Right forelimb (tissue), 1 donor: ENCODE results near the gene SLC23A2.
A peak's percentile ranks its signal among the peaks of the same experiment; 100 is the strongest.

Experiments
- DNase-seq: peaks from one replicate; pipeline ENCODE4 v3.0.0-alpha.2; 2018

The SLC23A2 gene

DNA sequence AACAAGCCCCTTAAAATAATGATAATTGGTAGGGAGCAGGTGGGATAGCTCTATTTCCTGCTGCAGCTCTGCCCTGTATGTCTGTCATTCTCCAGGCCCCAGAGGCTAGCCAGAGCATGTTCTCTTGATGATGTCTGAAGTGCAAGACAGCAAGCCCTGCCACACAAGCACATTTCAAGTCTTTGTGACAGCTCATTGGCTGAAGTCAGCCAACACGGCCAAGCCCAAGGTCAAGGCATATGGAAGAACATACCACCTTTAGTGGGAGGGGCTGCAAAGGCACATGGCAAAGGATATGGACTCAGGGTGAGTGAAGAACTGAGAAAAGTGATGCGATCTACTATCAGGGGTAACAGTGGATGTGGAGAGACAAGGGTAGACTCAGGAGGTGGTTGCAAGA lies 163.6 kb downstream of the SLC23A2 start:
- no peak for DNase-seq

DNA sequence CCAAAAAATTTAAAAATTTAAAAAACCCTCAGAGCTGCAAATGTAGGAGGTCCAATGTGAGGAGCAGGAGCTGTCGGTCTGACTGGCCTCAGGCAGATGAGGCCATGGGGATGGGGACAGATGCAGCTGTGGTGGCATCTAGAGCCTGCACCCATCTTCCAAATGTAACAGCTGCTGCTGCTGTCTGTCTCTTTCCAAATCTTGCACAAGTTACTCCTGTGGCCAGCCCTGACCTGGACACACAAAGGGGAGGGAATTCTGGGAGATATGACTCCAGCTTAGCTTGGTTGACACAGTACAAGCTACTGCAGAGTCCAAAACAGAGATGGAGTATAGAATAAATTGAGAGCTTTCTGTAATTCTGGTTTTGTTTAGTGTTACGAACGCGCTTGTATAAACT lies 164.4 kb downstream of the SLC23A2 start:
- DNase-seq = no peak

DNA sequence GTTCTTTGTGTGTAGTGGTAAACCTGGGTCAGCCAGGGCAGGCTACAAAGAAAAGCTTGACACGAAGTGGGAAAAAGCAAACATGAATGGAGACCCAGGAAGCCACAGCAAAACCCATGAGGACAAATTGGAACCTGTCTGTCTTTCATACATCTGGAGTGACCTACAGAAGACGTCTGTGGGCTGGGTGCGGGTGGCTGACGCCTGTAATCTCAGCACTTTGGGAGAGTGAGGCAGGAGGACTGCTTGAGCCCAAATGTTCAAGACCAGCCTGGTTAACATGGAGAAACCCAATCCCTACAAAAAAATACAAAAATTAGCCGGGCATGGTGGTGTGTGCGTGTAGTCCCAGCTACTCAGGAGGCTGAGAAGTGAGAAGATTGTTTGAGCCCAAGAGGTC lies 164.8 kb downstream of the SLC23A2 start:
- DNase-seq = no peak

DNA sequence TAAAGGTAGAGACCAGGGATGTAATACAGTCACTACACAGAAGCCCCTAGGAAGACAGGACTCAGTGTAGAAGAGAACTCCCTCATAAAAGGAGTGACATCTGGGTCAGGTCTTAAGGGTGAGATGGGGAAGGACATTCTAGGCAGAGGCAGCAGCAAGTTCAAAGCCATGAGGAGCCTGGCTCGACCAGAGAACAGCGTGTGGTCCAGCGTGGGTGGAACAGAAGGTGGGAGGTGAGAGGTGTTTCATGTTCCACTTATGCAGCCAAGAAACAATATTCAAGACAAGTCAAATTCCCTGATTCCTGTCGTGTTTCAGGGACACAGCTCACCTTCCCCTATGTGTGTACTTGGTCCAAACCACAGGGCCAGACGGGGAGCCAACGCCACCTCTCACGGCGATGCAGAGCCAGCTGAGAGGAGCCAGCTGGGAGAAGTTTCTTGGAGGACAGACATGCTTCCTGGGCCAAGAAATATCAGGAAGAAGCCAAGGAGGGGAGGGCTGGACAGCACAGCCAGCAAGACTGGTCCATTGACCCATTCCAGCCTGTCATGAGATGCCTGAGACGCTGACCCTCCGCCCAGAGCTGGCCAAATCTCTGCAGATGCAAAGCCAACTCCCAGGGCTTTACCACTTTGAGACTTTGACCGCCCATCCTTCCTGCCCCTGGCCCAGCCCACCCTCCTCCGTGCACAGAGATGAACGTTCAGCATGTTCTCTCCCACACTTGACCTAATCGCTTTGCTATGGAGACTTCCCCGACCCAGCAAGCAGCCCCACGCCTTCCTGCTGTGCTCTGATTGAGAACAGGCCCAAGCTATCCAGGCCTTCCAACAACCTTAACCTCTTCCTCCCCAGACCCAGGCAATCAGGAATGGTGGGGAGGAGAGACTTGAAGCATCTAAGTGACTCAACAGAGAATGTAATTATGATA lies 165.8 kb downstream of the SLC23A2 start:
- DNase-seq = peak; percentile 89

DNA sequence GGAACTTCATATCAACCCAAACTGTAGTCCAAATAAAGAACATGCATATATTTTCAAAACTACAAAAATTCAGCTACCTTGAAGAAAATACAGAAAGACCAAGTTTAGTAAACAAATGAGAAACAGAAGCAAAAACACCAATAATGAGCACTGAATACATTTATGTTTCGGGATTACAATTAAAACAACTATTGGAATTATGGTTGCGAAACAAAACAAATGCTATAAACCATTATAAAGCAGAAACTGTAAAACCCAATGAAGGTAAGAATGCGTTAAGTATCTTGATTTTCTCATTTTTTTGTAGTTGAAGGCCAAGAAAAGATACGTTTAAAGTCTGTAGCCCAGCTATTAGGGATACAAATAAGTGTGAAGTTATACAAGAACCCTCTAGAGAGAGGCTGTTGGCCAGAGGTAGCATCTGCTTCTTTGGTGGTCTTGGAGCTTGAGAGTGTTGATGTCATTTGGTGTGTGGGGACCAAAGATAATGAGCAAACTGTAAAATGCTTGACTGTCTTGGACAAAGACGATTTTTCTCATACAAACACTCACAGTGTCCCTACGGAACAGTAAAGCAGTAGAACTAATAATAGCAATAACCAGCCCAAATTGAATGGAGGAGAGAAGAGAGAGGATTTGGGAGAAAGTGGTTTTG lies 168.1 kb downstream of the SLC23A2 start:
- no peak for DNase-seq

DNA sequence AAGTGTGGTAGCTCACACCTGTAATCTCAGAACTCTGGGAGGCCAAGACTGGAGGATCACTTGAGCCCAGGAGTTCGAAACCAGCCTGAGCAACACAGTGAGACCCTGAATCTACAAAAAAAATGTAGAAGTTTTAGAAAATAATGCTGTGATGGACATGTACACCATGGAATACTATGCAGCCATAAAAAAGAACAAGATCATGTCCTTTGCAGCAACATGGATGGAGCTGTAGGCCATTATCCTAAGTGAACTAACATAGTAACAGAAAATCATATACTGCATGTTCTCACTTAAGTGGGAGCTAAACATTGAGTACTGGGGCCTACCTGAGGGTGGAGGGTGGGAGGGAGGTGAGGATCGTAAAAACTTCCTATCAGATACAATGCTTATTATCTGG lies 168.8 kb downstream of the SLC23A2 start:
- DNase-seq = no peak

DNA sequence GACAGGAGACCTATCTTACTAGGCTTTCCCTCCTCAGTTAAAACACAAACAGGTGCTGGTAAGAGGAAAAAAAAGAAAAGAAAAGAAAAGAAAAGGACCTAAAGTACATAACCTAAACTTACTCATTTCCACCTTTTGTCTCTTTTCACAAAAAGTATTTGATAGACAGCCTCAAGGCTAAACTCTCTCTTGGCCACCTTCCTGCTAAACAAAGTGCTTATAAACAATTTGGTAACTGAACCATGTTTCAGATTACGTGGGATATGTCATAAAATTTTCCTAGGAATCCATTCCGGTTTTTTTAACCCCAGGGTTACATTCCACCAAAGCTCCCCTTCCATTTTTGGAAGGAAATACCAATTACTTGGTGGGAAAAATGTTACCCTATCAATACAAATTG lies 170.6 kb downstream of the SLC23A2 start:
- no peak for DNase-seq

DNA sequence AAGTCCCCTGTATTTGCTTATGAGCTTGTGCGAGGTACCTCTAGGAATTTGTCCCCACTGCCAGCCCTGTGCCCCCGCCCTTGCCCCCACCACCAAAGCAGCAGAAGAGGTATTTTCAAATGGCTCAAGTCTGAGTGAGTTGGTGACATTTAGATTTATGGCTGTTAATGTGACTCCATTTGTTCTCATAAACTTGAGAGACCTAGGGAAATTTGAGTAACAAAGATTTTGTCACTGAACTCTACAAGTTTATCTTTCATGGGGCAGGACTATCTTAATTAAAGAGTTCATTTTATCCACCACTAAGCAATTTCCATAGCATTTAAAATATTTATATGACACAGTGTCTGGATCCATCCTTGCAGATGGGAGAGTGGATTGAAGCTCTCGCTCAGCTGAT lies 171.1 kb downstream of the SLC23A2 start:
- no peak for DNase-seq

DNA sequence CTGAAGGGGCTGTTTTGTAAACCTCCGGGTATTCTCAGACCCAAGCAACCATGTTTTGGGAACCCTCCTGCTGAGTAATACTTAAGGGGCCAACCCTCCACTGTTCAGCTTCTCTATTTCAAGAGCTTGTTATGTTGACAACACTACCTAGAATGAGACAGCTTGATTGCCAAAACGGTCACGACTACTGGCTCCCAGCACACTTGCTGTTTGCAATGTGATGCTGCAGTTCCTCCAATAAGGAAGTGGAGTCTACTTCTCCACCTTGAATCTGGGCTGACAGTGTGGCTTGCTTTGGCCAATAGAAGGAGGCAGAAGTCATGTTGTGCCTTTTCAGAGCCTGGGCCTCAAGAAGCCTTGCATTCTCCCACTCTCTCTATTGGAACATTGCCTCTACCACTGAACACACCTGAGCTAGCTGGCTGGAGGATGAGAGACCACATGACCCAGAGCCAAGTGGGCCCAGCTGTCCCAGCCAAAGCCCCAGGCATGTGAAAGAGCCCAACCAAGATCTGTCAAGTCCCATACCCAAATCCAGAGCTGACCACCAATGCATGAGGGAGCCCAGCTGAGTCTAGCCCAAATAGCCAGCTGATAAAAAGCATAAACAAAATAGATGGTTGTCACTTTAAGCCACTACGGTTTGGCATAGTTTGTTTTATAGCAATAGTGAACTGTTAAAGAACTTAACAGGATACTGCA lies 171.6 kb downstream of the SLC23A2 start:
- no peak for DNase-seq

DNA sequence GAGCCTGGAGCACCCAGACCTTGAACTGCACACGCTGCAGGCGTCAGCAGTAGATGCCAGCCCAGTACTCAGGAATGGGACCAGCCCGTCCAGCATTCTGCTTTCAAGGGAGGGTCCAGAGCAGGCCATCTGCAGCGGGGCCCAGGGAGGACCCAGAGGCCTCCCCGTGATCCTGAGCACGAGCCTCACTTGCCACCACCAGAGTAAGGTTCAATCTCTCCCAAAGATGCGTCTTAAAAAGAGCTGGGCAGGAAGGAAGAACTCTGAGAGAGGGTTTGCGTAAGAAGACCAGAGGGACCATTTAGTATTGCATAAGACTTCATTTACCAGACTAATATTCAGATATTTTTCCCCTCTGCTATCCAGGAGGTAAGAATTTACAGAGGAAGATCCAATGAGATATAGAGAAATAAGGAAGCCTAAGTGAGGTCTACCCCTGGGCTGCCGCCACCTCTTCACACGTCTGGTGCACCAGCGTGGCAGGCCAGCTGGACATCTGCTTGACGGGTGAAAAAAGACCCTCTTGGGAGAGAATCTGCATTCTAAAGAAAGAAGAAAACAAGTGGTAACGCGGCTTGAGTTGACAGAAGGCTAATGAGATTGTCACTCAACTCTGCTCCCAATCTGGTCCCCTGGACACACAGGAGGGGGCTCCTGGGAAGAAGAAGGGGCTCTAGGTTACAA lies 172.3 kb downstream of the SLC23A2 start:
- DNase-seq = no peak

DNA sequence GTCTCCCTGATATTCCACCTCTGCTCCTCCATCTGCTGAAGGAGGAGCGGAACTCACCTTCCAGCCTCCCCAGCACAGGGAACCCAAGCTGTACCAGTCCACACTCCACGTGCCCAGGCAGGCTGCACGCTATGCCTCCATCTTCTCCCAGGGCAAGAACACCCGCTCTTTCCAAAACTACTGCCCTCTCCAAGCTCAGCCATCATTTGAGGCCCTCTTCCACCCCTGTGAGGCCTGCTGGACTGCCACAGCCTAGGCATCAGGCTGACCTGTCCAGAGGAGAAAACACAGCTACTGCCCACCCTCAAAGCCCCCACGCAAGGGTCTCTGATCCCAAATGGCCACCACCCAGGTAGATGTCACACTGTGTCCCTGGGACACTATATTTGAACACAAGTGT lies 179.7 kb downstream of the SLC23A2 start:
- DNase-seq = no peak

DNA sequence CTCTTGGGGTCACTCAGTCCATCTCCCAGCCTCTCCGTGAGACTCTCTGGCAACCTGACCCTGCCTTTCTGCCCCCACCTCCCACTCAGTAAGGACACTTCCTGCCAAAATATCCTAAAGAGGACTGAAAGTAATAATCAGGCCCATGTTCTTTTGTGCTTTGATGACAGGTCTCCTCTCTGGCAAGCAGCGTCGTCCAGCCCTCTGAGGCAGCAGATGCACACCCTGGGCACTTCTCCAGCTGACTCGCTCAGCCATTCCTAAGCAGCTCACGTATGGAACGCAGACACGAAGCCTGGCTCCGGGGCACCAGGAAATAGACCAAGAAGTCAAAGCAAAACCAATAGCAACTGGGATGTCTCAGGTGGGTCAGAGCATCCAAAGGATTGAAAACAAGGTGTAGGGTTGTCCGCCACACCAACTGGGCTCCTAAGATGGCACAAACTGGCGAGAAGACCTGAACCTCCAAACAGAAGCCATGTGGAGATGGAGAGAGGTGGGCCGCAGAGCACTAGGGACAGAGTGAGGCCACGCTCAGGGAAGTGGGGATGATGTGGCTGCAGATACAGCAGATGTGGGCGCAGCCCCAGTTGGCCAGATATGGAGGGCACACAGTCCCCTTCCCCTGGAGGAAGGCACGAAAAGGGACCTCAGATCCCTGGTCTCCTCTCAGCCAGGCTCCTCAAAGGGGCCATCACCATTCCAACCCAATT lies 180.3 kb downstream of the SLC23A2 start:
- DNase-seq = peak; percentile 81

DNA sequence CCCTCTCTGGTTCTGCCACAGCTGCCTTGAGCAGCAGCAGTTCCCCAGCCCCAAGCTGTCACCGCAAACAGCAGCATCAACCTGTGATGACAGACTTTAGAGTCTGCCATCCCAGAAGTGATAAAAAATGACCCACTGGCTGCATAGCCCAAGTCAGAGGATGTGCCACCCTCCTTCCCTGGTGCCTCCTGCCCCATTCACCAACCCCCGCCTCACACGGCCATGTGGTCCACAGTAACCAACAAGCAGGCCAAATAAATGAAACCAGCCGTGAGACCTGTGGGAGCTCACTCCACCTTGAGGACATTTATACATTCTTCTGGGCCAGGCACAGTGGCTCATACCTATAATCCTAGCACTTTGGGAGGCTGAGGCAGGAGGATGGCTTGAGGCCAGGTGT lies 181.4 kb downstream of the SLC23A2 start:
- DNase-seq = no peak

DNA sequence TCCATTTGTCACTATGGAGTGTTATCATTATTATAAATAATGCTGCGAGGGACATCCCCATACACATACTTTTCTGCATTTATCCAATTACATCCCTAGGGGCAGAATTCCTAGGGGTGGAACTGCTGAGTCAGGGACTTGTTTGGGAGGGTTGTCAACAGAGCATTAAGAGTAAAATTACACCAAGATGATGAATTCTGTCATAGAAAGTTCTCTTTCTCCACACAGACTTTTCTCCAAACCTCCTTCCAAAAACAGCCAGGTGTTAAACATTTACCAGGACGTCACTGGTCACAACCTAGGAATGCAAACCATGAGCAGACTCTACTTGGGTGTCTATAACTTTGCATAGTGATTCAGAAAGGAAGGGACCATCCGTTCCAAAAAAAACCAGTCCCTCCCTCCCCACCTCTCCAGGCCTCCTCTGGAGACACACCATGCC lies 184.1 kb downstream of the SLC23A2 start:
- no peak for DNase-seq

DNA sequence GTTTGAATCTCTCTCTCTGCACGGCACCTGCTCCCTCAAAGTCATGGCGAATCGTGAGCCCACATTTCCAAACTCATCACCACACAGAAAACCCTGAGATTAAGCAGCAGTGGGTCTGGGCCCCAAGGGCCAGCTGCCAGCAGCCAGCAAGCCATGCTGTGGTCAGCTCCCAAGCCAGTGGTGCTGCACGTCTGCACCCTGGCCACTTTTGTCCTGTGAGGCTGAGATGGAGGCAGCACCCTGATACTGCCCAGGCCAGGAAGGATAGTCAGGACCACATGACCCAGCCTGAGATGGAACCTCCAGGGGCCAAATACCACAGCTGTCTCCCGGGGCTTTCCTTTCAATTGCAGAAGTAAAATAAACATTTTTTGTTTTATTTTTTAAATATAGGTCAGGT lies 185.7 kb downstream of the SLC23A2 start:
- DNase-seq = no peak

DNA sequence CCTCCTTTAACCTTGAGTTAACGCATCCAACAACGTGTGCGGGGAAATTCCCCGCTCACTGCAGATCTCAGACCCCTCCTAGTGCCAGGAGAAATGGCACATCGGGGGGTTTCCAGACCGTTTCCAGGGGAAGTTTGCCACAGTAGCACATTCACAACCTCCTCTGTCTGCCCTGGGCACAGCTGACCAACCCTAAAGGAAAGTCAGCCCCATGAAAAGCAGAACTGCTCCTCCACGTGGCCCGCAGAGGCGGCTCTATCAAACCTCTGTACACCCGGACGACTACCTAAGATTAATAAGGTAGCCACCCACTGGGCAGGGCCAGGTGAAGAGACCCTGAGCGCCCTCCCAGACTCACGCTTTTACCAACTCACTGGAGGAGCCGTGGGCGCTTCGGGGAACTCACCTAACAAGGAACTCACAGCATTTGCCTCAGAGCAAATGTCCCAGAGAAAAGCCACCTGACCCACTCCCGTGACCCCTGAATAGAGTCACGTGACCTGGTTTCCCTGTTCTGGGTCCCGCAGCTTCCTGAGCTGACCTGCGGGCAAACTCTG lies 186.5 kb downstream of the SLC23A2 start:
- no peak for DNase-seq

DNA sequence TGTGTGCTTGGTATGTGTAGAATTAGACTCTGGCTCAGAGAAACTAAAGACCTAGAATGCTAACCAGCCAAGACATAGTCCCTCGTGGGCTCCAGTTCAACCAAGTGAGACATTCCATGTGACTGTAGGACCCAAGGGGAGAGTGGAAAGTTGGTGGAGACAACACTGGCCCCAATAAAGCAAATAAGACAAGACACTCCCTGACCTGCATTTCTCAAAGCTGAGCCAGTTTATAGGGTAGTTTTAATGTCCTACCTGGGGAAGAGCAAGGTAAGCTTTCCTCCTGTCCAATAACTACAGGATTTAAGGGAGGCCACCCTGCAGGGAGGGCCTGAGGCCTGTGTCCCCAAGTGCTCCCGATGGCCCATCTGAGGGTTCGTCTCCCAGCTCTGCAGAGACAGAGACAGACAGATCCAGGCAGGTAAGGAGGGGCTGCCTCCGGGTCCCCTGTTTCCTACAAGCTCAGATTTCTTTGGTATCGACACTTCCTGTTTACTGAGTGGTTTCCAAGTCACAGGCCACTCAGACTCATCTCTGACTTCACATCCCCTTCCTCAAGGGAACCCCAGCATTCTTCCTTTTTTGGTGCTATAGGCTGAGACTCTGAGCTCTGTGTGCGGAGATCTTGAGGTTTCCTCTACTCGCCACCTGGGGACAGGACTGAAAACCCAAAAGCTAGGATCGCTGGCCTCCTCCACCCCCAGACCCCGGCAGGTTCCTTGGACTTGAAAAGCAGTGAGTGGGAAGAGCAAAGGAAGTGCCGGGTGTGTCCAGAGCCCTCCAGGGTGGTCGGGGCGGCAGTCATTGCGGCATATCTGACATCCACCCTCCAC lies 187.2 kb downstream of the SLC23A2 start:
- no peak for DNase-seq

DNA sequence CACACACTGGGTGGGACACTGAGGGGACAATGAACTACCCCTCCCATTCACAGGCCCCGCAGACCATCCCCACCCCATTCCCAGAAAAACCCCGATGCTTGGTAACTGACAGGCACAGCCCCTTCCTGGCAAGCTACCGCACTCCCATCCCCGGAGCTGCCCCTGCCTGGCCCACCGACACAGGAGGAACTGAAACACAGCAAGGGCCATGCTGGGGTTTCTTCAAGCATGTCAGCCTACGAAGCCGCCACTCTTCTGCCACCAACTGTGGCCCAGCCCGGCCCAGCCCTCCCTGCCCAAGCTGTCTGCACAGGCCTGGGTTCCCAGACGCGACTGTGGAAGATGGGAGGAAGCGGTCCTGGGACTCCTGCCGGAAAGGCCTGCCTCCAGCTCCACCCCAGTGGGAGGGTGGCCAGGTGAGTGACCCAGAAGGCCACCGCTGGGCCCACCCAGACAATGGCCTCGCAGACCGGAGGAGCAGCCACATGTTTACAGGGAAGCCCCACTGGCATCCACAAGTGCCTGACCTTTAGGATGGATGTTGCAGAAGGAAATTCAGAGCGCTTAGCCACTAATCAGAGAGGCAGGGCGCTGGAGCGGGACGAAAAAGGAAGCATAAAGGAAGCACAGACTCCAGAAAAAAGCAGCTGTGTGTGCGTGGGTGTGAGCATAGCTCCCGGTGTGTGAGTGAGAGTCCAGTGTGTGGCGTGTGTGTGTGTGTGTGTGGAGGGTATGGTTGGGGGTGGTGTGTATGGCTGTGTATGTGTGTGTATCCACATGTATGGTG lies 188.0 kb downstream of the SLC23A2 start:
- DNase-seq = no peak

DNA sequence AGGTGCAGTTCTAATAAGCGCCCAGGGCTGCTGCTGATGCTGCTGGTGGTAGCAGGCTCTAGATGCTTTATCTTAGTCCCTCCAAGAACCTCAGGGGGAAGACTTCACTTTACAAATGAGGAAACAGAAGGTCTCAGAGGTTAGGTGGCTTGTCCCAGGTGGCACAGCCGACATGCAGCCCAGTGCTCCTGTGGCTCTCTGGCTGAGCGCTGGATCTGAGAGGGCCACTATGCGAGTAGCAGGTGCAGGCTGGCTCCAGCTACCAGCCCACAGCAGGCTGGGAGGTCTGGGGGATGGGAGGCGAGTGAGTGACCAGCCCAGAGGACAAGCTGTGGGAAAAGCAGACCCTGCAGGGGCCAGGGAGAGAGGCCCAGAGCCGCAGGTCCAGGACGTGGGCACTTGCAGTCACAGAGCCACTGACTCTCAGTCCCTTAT lies 188.7 kb downstream of the SLC23A2 start:
- DNase-seq = no peak

DNA sequence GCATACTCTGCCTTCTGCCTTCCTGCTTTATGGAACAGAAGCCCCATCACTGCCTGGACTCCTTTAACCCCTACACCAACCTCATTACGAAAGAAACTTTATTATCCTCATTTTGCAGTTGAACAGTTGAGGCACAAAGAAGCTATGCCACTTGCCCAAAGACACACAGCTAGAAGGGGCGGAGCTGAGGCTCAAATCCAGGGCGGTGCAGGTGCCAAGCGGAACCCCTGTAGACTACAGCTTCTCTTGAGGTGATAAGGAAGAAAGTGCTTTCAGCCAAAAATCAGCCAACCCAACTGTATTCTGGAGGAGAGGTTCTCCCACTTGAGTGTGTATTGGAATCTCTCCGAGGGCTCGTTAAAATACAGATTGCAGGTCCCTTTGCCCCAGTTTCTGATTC lies 189.1 kb downstream of the SLC23A2 start:
- no peak for DNase-seq
